Measurements from ENCODE around the gene ZNF35.

The ZNF35 gene

DNA sequence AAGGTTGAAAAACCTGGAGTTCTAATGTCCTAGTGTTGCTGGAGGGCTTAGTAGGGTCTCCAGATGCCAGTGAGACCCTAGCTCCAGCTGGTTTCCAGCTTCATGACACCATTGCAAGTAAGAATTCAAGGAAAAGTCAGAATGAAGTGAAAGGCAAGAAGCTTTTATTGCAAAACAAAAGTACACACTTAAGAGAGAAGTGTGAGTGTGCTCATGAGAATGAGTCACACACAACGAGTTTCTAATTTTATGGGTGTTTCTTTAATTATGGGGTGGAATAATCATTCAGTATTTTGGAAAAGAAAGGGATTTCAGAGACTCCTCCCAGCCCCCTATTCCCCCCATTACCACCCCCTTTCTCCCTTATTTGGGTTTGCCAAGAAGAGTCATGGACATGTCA is 39.4 kb downstream of the ZNF35 start:
- no peak for DNase-seq

Data from NCI-H2107 (cell line).